K562 (cell line): ENCODE data around the gene AHI1. TPM values are rescaled to one million over a fixed set of nuclear protein-coding genes. Genes with fewer than 3 reads are reported as not detected.

Experiments
- BCL6 ChIP-seq: fragments of 250-450 bp; sonication (Bioruptor Pico); IDR thresholded peaks from 2 replicates; pipeline ENCODE4 v1.4.0; 2020
- CBFA2T2 ChIP-seq: fragments of 450-650 bp; conservative IDR thresholded peaks from 2 replicates; pipeline ENCODE4 v1.6.1; 2017; ENCODE audit warnings: mild to moderate bottlenecking
- CCNT2 ChIP-seq: IDR thresholded peaks from 2 replicates; pipeline ENCODE4 v1.6.1; 2011; ENCODE audit warnings: borderline replicate concordance, low read depth, mild to moderate bottlenecking, moderate library complexity, mixed read lengths, low read length; ENCODE audit not compliant: insufficient read length; ENCODE audit errors: extremely low read depth
- DPF2 ChIP-seq: fragments of 450-650 bp; IDR thresholded peaks from 2 replicates; pipeline ENCODE4 v1.6.1; 2016
- GTF2B ChIP-seq: IDR thresholded peaks from 2 replicates; pipeline ENCODE4 v1.6.1; 2011; ENCODE audit not compliant: insufficient read length; ENCODE audit errors: extremely low read depth
- HDAC2 ChIP-seq: fragments of 450-650 bp; IDR thresholded peaks from 2 replicates; pipeline ENCODE4 v1.6.1; 2016; ENCODE audit warnings: mild to moderate bottlenecking
- HLTF ChIP-seq: fragments of 450-650 bp; IDR thresholded peaks from 2 replicates; pipeline ENCODE4 v1.6.1; 2016
- MEF2D ChIP-seq: conservative IDR thresholded peaks from 2 replicates; pipeline ENCODE4 v1.6.1; 2016; ENCODE audit warnings: low read depth, missing genetic modification characterization, missing compliant biosample characterization
- MNT ChIP-seq, 2 experiments: fragments of 450-650 bp; conservative IDR thresholded peaks; 2 replicates each; pipeline ENCODE4 v1.6.1; 2017; ENCODE audit warnings: mild to moderate bottlenecking in 2 of 2, moderate library complexity in 2 of 2
- MTF1 ChIP-seq: fragments of 250-450 bp; sonication (Bioruptor Pico); IDR thresholded peaks from 2 replicates; pipeline ENCODE4 v1.9.0; 2021; ENCODE audit warnings: moderate library complexity, mild to moderate bottlenecking, inconsistent platforms, borderline replicate concordance
- POLR3A ChIP-seq: IDR thresholded peaks from 2 replicates; pipeline ENCODE4 v1.6.1; 2011; ENCODE audit warnings: borderline replicate concordance, mild to moderate bottlenecking, moderate library complexity; ENCODE audit not compliant: insufficient read length, insufficient read depth; ENCODE audit errors: extremely low read depth
- RNF2 ChIP-seq: sonication (generic); IDR thresholded peaks from 2 replicates; pipeline ENCODE4 v1.6.1; 2016
- SRSF3 ChIP-seq: fragments of 200-400 bp; formaldehyde crosslinking; IDR thresholded peaks from 2 replicates; pipeline ENCODE4 v1.6.1; 2016; ENCODE audit warnings: mild to moderate bottlenecking, low read length, moderate library complexity; ENCODE audit not compliant: insufficient read depth
- ZBTB1 ChIP-seq: sonication (generic); formaldehyde crosslinking; IDR thresholded peaks from 2 replicates; pipeline ENCODE4 v1.8.1; 2023; ENCODE audit warnings: missing genetic modification reagents, low read depth, mild to moderate bottlenecking, borderline replicate concordance
- ZBTB43 ChIP-seq: sonication (generic); formaldehyde crosslinking; IDR thresholded peaks from 2 replicates; pipeline ENCODE4 v1.8.0; 2023; ENCODE audit warnings: mild to moderate bottlenecking, missing genetic modification reagents
- ZEB2 ChIP-seq: fragments of 450-650 bp; IDR thresholded peaks from 2 replicates; pipeline ENCODE4 v1.6.1; 2016
- ZFP30 ChIP-seq: fragments of 250-450 bp; sonication (Bioruptor Pico); IDR thresholded peaks from 2 replicates; pipeline ENCODE4 v1.8.0; 2022; ENCODE audit warnings: moderate library complexity, mild to moderate bottlenecking, inconsistent platforms, borderline replicate concordance
- ZNF212 ChIP-seq: fragments of 450-650 bp; formaldehyde crosslinking; IDR thresholded peaks from 2 replicates; pipeline ENCODE4 v1.4.0; 2020; ENCODE audit warnings: mild to moderate bottlenecking
- polyA plus RNA-seq, 8 experiments: library from polyadenylated mRNA; depleted of rRNA in 4 of 8; stranded (reverse) in 5 of 8; unstranded in 3 of 8; fragments of >200 nt; fragmentation: Nextera tagmentation in 2 of 8; fragmentation: Illumina TruSeq in 1 of 8; extraction: Ambion mirVana in 2 of 8; extraction: Trizol in 1 of 8; gene quantifications; 2 replicates each; pipeline versions ENCODE4 v1.2.1 to v1.2.3, GENCODE V29; 2011 to 2014; ENCODE audit warnings: inconsistent platforms in 1 of 8, missing spikeins in 1 of 8
- total RNA-seq, 7 experiments: library from RNA; depleted of rRNA in 6 of 7; stranded (reverse); fragments of >200 nt in 6 of 7; fragmentation: Illumina TruSeq in 2 of 7; extraction: Trizol in 2 of 7; gene quantifications; 2 replicates each; pipeline versions ENCODE4 v1.2.1 to v1.2.3, GENCODE V29; 2011 to 2021; ENCODE audit warnings: low replicate concordance in 1 of 7
- TF ChIP-seq, protein P1 (sequence below), 2 experiments: fragments of 200-800 bp in 1 of 2; sonication (Bioruptor generic) in 1 of 2; sonication (generic) in 1 of 2; formaldehyde crosslinking in 1 of 2; IDR thresholded peaks in 1 of 2; conservative IDR thresholded peaks in 1 of 2; 2 replicates each; pipeline versions ENCODE4 v1.5.0 to v1.6.1; 2016 to 2020; ENCODE audit warnings: missing compliant biosample characterization in 1 of 2, missing genetic modification characterization in 1 of 2, missing genetic modification reagents in 1 of 2
- TF ChIP-seq, protein P2 (sequence below): fragments of 450-650 bp; IDR thresholded peaks from 2 replicates; pipeline ENCODE4 v1.6.1; 2017; ENCODE audit warnings: antibody characterized with exemption

The AHI1 gene
- total and polyA plus RNA-seq, 9 of the 15 experiments (the other 6 are each of a cell fraction or from before 2014, with no cell fraction given), result 24.7 to 54.9 (median 32.2) TPM

DNA sequence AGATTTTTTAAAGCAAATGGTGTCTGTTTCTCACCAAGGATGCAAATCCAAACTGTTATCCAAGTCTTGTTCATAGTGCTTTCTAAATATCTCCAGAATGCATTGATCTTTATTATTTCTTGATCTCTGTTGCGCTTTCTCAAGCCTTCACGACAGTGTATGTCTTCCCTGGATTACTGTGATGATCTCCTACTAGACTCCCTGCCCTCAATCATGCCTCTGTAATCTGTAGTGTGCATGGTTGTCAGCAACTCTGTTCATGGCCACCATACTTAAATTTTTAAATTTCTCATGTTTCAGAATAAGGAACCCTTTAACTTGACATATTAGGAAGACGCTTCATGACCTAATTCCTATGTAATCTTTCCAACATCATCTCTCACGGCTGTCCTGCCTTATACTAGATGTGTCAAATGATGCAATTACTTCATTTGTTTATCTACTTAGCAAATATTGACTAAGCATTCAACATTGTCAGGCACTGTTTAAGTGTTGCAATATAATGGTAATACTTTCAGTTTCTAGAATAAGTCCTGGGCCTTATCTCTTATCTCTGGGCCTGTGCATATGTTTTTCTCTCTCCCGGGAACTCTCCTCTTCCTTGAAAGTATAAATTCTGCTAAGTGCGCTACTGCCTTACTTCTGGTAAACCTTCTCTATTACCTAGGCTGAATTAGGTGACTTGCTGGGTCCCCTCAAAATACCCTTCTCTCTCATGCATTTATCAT, 25.6 kb upstream of the AHI1 start (continued):
- TF ChIP-seq HDAC2, result no peak; the same call in 1 of the 2 replicates
- TF ChIP-seq, protein P1, sequence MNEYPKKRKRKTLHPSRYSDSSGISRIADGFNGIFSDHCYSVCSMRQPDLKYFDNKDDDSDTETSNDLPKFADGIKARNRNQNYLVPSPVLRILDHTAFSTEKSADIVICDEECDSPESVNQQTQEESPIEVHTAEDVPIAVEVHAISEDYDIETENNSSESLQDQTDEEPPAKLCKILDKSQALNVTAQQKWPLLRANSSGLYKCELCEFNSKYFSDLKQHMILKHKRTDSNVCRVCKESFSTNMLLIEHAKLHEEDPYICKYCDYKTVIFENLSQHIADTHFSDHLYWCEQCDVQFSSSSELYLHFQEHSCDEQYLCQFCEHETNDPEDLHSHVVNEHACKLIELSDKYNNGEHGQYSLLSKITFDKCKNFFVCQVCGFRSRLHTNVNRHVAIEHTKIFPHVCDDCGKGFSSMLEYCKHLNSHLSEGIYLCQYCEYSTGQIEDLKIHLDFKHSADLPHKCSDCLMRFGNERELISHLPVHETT (CRISPR knock-in tag; conservative IDR thresholded peaks at IDR 0.05 in 1 of 2, IDR thresholded peaks at IDR 0.05 in 1 of 2), result no peak
- no peak for TF ChIP-seq MTF1
- peak; percentile 24; the same call in 1 of the 2 replicates for TF ChIP-seq CBFA2T2
- TF ChIP-seq, protein P2, sequence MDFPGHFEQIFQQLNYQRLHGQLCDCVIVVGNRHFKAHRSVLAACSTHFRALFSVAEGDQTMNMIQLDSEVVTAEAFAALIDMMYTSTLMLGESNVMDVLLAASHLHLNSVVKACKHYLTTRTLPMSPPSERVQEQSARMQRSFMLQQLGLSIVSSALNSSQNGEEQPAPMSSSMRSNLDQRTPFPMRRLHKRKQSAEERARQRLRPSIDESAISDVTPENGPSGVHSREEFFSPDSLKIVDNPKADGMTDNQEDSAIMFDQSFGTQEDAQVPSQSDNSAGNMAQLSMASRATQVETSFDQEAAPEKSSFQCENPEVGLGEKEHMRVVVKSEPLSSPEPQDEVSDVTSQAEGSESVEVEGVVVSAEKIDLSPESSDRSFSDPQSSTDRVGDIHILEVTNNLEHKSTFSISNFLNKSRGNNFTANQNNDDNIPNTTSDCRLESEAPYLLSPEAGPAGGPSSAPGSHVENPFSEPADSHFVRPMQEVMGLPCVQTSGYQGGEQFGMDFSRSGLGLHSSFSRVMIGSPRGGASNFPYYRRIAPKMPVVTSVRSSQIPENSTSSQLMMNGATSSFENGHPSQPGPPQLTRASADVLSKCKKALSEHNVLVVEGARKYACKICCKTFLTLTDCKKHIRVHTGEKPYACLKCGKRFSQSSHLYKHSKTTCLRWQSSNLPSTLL, result no peak
- TF ChIP-seq ZBTB1 (CRISPR knock-in tag), result no peak
- TF ChIP-seq DPF2, result peak; percentile 83; the same call in 1 of the 2 replicates
- no peak for TF ChIP-seq ZNF212 (CRISPR knock-in tag)
- no peak for TF ChIP-seq POLR3A
- TF ChIP-seq RNF2, result no peak
- TF ChIP-seq ZBTB43 (CRISPR knock-in tag), result no peak
- no peak for TF ChIP-seq HLTF
- TF ChIP-seq BCL6 (CRISPR knock-in tag), result no peak
- TF ChIP-seq MNT (conservative IDR thresholded peaks at IDR 0.05), result no peak
- no peak; the same call in 1 of the 2 replicates for TF ChIP-seq MEF2D (tag)
- no peak for TF ChIP-seq ZFP30 (CRISPR knock-in tag)
- TF ChIP-seq CCNT2, result peak; percentile 56
- TF ChIP-seq SRSF3, result no peak
- TF ChIP-seq ZEB2, result peak; percentile 74
- no peak for TF ChIP-seq GTF2B
